Chondrocyte (in vitro differentiated cells): ENCODE measurements around the gene TMEM238. TPM values are rescaled to one million over a fixed set of nuclear protein-coding genes. Genes with fewer than 3 reads are reported as not detected.
"Not testable (repeated sequence)": the region's sequence is repeated elsewhere in the genome, so short reads cannot be mapped to it uniquely, and the experiment has no call there.

Experiments used
- DNase-seq: peaks from one replicate; pipeline ENCODE4 v3.0.0; 2021; ENCODE audit warnings: mixed read lengths, low spot score
- H3K27ac Mint-ChIP-seq: one replicate; pipeline ENCODE4 v1.8.0; 2021; ENCODE audit warnings: mild to moderate bottlenecking, moderate library complexity, mixed read lengths; ENCODE audit not compliant: unreplicated experiment
- H3K27me3 Mint-ChIP-seq: 2 replicates; pipeline ENCODE4 v1.8.0; 2021; ENCODE audit warnings: low read depth, mixed read lengths
- H3K36me3 Mint-ChIP-seq: 2 replicates; pipeline ENCODE4 v1.8.0; 2021; ENCODE audit warnings: low read depth, mixed read lengths
- H3K4me1 Mint-ChIP-seq: 2 replicates; pipeline ENCODE4 v1.8.0; 2021; ENCODE audit warnings: low read depth, mild to moderate bottlenecking, mixed read lengths
- H3K4me3 Mint-ChIP-seq: one replicate; pipeline ENCODE4 v1.8.0; 2021; ENCODE audit warnings: mild to moderate bottlenecking, moderate library complexity, mixed read lengths; ENCODE audit not compliant: unreplicated experiment
- H3K9me3 Mint-ChIP-seq: 2 replicates; pipeline ENCODE4 v1.8.0; 2021; ENCODE audit warnings: low read depth, mixed read lengths
- total RNA-seq: library from RNA; stranded (reverse); gene quantifications from 3 replicates; pipeline ENCODE4 v1.2.1, GENCODE V29; 2021
- TF ChIP-seq, protein P1 (sequence below): fragments of 200-600 bp; sonication (generic); IDR thresholded peaks from 2 replicates; pipeline ENCODE4 v1.5.0; 2021; ENCODE audit warnings: antibody characterized with exemption, mild to moderate bottlenecking, moderate library complexity

TMEM238 gene
- total RNA-seq, 1 donor from 2014 or later, result 1.0 TPM

GRCh38 chr19:55406826-55407549 lies 22.9 kb upstream of the TMEM238 start:
- Mint-ChIP-seq H3K9me3 (peaks cover 9% of the 10 kb centered on the region), H3K4me3 (peak overlapping the region; percentile 86), H3K4me1 (peaks cover 29% of the 10 kb centered on the region), H3K27ac (peak overlapping the region; percentile 76), H3K27me3 (no peaks in the 10 kb centered on the region), H3K36me3 (peaks cover 32% of the 10 kb centered on the region)
- TF ChIP-seq, protein P1, sequence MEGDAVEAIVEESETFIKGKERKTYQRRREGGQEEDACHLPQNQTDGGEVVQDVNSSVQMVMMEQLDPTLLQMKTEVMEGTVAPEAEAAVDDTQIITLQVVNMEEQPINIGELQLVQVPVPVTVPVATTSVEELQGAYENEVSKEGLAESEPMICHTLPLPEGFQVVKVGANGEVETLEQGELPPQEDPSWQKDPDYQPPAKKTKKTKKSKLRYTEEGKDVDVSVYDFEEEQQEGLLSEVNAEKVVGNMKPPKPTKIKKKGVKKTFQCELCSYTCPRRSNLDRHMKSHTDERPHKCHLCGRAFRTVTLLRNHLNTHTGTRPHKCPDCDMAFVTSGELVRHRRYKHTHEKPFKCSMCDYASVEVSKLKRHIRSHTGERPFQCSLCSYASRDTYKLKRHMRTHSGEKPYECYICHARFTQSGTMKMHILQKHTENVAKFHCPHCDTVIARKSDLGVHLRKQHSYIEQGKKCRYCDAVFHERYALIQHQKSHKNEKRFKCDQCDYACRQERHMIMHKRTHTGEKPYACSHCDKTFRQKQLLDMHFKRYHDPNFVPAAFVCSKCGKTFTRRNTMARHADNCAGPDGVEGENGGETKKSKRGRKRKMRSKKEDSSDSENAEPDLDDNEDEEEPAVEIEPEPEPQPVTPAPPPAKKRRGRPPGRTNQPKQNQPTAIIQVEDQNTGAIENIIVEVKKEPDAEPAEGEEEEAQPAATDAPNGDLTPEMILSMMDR, result no peak
- DNase-seq, result no peak

GRCh38 chr19:55406091-55406825 lies 22.2 kb upstream of the TMEM238 start:
- Mint-ChIP-seq H3K27ac (peak overlapping the region; percentile 76), H3K4me1 (peaks cover 29% of the 10 kb centered on the region), H3K36me3 (peaks cover 35% of the 10 kb centered on the region), H3K27me3 (no peaks in the 10 kb centered on the region), H3K4me3 (peak overlapping the region; percentile 86), H3K9me3 (peaks cover 9% of the 10 kb centered on the region)
- DNase-seq, result no peak
- TF ChIP-seq, protein P1, result no peak

DNA sequence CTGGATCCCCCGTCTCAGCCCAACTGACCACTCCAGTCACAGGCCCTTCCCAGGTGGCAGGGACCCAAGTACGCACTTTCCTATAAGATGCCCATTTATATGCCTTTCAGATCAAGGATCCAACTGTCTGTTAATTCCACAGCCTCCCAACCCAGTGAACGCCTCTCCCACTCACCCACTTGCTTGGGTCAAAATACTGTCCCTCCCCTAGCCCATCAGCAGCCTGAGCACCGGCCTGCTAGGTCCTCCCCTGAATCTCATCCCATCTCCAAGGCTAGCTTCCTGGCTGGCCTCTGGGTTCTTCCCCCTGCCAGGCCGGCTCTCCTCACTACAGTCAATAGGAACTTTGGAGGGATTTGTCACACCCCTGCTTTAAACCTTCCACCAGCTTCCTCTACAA lies 21.5 kb upstream of the TMEM238 start:
- Mint-ChIP-seq H3K27ac (peak overlapping the region; percentile 75), H3K4me3 (peak overlapping the region; percentile 86), H3K9me3 (peaks cover 9% of the 10 kb centered on the region), H3K4me1 (peaks cover 29% of the 10 kb centered on the region), H3K36me3 (peaks cover 37% of the 10 kb centered on the region), H3K27me3 (no peaks in the 10 kb centered on the region)
- no peak for DNase-seq
- TF ChIP-seq, protein P1, result no peak

GRCh38 chr19:55402509-55402908 lies 18.4 kb upstream of the TMEM238 start:
- no peak overlapping the region for H3K27ac Mint-ChIP-seq
- H3K4me3 Mint-ChIP-seq, result no peak overlapping the region
- H3K9me3 Mint-ChIP-seq, result no peaks in the 10 kb centered on the region
- DNase-seq, result no peak
- no peaks in the 10 kb centered on the region for H3K27me3 Mint-ChIP-seq
- TF ChIP-seq, protein P1, result no peak
- H3K4me1 Mint-ChIP-seq, result peaks cover 25% of the 10 kb centered on the region
- peaks cover 39% of the 10 kb centered on the region for H3K36me3 Mint-ChIP-seq

DNA sequence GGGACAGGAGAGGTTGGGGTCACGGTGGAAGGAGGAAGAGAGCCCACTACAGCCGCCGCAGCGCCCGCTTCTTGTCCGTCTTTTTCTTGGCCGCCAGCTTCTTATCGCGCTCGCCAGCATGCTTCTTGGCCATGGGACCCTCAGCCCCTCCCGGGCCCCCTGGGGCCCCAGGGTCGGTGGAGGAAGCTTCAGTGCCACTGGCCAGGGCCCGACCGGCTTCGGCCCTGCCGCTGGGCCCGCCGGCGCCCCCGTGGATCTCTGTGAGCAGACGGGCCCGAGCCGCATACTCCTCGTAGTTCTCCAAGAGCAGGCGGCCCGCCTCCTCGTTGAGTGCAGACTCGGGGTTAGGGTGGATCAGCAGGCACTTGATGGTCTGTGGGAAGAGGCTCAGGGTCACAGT lies 17.3 kb upstream of the TMEM238 start:
- H3K27me3 Mint-ChIP-seq, H3K27ac Mint-ChIP-seq, H3K4me3 Mint-ChIP-seq, H3K9me3 Mint-ChIP-seq, DNase-seq: not testable (repeated sequence)
- peaks cover 18% of the 10 kb centered on the region for H3K4me1 Mint-ChIP-seq
- peaks cover 36% of the 10 kb centered on the region for H3K36me3 Mint-ChIP-seq
